Renal pelvis (tissue), 4 donors: ENCODE measurements around the gene USP46. TPM values are rescaled to one million over a fixed set of nuclear protein-coding genes. Genes with fewer than 3 reads are reported as not detected.

Source experiments
- DNase-seq: peaks from one replicate; pipeline ENCODE4 v3.0.0-alpha.2; 2013
- polyA plus RNA-seq, 3 donors: library from polyadenylated mRNA; unstranded; fragments of 120-200 nt; gene quantifications; one replicate each; pipeline ENCODE4 v1.2.1, GENCODE V29; 2013; ENCODE audit not compliant: insufficient read length in 3 of 3

Gene USP46
- polyA plus RNA-seq, 3 donors, result 29.4 to 32.2 (median 30.6) TPM

DNA sequence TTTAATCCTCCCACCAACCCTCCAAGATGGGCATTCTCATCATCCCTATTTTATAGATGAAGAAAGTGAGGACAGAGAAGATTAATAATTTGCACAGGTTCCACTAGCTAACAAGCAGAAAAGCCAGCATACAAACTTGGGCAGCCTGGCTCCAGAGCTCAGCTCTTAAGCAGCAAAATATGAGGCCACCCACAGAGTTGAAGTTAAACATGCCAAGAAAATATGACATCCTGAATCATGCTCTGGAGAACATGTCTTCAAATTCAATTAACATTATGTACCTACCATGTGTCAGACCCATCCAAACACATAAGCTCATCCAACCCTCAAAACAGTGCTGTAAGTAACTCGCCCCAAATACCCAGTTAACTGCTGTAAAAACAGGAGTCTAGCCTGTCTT is 33.9 kb downstream of the USP46 start:
- DNase-seq, result no peak

DNA sequence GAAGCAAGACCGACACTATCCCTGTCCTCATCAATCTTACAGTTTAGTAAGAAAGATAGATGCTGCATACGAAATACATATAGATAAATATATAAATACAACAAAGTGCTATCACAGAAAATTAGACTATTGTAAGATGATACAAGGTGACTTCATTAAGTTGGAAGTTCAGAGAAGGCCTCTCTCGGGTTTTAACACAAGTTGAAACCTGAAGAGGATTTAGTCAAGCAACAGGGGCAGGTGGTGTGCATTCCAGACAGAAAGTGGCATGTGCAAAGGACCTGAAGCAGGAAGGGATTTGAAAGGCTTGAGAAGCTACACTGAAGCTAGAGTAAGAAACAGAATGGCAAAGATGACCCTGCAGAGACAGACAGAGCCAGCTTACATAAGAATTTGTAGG is 36.5 kb downstream of the USP46 start:
- DNase-seq, result no peak

DNA sequence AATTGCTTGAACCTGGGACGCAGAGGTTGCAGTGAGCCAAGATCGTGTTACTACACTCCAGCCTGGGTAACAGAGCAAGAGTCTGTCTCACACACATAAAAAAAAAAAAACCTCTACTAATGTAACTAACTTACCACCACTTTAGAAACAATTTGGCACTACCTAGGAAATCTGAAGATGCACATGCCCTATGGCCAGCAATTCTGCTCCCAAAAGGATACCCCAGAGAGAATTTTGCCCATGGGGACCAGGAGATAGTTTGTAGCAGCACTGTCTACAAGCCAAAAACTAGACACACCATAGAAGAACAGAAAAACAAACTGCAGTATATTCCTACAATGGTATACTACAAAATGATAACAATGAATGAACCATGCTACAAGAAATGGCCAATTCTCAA is 37.5 kb downstream of the USP46 start:
- no peak for DNase-seq

DNA sequence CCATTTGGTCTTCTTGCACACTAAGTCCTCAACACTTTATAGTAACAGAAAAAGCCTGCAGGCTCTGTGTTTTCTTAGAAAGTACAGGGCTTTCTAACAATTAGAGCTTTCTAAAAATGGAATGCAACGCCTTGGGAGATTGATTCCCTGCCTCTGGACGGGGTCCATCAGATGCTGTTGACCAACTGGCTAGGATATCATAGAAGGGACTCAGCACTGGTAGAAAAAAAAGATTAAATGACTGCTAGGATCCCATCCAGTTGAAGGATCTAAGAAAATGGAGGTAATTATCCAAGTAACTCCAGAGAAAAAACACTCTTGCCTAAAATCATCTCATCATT is 39.5 kb downstream of the USP46 start:
- no peak for DNase-seq

DNA sequence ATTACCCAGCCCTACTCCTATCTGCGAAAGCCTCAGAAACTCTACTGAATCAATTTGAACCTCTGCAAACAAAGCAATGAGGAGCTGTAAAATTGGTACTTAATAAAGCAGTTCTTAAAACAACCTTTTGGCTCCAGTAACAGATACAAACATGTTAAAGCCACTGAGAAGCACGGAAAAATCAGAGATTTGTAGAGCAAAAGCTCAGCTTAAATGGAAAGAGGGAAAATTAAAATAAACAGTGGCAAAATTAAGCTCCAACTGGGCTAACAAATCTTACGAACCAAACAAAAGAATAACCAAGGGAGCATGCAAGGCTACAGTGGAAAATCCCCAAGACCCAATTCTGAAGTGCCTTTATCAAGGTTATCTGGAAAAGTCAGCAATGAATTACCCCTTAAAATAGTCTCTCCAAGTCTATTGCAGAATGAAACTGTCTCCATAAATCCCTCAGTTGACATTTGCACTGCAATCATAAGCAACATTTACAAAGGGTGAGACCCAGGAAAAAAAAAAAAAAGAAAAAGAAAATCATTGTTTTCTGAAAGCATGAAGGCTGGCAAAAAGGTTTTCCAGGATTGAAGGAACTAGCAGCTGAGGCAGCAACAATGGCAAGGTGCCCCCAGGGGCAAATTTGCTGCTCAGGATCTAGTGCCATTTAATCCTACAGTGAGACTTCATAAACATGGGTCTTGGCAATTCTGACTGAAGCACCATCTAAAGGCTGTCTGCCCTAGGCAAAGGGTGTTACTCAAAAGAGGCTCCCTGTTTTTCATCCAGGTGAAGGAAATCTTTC is 40.1 kb downstream of the USP46 start:
- DNase-seq, result no peak

DNA sequence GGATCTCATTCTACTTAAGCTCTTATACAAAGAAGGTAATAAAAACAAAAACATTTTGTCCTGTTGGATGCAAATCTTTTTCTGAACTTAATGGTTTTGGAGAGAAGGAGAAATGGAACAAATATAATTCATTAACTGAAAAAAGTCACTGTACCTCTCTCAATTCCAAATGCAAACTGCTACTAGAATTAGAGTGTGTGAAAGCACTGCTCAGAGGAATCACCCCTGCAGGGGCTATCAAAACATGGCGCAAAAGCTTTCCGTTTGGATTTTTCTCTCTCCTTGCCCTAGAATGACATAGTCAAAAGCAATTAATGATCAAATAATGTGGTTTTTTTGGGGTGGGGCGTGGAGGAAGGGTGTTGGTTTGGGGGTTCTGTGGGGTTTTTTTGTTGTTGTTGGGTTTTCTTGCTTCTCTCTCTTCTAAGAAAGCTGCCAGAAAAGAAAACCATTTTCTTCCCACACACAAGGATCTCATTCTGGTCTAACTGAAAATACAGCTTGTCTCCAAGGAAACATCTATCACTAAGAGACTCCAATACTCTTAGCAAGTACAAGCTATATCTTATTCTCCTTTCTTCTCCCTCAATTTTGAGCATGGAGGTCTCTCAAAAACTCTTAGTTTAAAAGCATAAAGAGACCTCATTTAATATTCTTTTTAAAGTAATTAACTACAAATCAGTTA is 41.6 kb downstream of the USP46 start:
- DNase-seq, result no peak

DNA sequence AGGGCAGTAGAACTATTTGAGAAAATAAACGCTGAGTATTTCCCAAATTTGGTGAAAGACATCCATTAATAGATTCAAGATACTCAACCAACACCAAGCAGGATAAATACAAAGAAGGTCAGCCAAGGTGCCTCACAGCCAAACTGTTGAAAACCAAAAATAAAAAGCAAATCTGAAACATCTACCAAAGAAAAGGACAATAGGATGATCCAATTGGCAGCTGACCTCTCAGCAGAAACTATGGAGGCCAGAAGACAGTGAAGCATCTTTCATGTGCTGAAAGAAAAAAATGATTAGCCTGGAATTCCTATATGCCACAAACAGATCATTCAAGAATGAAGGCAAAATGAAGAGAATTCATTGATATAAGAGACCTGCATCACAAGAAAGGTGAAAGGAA is 44.9 kb downstream of the USP46 start:
- DNase-seq, result no peak

DNA sequence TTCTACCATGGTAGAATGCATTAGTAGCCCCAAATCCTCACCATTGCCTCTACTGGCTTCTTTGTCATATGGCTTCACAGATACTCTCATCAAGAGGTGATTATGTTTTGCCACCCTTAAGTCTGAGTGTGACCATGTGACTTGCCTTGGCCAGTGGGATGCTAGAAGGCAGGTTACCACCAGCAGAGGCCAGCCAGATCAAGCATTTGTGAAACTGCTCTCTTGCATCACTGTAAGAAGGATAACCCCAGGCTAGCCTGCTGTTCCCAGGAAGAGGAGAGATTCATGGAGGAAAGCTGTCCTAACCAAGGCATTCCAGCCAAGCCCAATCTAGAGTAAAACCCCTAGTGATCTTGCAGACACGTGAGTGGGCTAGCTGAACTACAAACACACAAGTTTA is 46.8 kb downstream of the USP46 start:
- no peak for DNase-seq

DNA sequence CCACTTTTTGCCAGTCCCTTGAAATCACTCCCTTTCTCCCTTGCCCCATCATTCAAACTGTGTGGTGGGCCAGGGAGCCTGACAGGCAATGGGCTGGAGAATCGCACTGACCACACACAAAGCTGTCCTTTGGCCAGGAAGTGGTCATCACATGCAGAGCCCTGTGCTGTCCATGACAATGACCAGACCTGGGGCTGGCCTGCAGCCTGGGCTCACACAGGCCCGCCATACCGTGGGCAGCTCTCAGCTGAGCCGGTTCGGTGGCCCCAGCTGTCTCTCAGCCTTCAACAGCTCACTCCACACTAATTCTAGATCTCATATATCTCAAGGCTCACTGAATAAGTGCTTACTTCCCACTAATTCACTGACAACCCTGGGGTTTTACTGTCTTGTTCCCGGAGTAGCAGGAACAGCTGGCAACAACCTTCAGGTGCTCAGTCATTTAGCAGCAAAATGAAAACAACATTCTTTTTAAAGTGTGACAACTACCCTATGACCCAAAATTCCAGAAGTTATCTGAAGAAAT is 48.0 kb downstream of the USP46 start:
- no peak for DNase-seq

DNA sequence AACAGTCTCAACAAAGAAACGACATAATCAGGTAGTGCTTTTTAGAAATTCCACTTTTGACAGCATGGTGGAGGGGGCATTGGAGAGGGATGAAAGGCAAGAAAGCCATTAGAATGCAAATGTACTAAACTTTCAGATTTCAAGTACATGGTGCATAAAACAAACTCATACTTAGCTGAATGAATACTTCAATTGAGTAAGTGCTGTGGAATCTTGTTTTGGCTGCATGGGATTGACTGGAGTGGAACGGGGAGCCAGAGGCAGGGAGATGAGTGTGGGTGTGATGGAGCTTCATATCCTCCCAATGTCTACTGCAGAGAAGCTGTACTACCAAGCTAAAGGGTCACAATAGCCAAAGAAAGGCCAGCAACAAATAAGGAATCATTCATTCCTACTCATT is 52.4 kb downstream of the USP46 start:
- no peak for DNase-seq

DNA sequence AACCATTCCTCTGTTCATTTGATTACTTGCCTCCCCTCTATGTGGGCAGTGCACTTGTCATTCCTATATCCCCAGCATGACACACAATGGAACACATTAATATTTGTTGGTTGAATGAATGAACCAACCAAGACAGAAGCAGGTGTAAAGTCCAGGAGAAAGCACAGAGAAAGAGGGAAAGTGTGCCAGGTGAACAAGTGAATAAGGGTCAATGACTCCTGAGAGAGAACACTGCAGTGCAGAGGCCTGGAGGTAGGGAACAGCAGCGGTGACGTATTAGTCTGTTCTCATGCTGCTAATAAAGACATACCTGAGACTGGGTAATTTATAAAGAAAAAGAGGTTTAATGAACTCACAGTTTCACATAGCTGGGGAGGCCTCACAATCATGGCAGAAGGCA is 53.1 kb downstream of the USP46 start:
- DNase-seq, result no peak

DNA sequence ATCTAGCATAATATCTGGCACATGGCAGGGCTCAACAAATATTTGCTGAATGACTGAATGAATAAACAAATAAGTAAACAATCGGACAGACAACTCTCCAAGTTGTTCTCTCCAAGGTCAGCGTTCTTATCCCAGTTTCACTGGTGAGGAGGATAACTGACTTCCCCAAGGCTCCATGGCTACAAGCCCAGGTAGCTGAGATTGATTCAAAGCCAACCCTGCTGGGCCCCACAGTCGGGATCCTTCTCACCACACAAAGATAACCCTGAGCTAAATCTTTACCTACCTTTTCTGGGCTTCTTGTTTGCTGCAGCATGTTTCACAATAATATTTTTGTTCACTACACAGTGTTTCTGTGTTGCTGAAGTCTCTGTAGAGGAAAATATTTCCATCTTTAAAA is 54.9 kb downstream of the USP46 start:
- DNase-seq, result no peak

DNA sequence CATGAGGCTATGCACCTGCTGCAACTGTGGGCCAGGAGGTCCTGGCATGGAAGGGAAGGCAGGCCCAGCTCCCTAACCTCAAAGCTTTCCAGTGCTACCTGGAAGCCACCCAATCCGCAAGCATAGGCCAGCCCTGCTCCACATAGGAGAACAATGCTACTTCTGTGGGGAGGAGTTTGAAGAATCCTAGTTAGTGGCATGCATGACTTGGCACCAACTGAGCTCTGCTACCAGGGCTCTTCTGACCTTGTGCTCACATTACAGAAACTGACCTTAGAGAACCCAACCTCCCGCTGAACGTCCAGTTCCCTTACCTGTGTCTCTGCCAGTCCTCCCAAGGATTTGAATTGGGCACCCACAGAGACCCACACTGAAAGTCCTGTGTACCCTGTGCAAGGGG is 58.8 kb downstream of the USP46 start:
- DNase-seq, result no peak

DNA sequence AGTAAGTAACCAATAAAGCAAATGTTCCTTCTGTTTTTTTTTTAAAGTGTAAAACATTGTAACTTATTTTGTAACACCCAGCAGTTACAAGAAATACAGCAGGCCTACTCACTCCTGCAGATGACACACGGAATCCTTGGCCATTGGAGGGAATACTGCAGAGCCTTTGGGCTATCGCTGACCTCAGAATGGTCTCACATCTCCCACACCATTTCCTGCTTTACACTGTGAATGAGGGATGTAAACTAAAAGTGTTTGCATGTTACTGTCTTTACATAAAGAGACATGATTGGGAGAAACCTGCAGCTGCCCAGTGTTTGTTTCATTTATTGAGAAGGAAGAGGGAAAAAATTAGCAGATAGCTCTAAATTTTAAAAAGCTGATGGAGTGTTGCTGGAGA is 64.1 kb downstream of the USP46 start:
- no peak for DNase-seq

DNA sequence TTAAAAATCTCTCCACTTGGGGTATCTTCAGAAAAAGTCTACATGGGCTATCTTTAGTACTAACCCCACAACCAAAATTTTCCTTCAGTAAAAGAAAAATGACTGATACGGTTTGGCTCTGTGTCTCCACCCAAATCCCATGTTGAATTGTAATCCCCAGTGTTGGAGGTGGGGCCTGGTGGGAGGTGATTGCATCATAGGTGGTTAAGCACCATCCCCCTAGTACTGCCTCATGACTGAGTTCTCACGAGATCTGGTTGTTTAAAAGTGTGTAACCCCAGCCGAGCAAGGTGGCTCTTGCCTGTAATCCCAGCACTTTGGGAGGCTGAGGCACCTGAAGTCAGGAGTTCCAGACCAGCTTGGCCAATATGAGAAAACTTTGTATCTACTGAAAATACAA is 66.8 kb downstream of the USP46 start:
- no peak for DNase-seq

DNA sequence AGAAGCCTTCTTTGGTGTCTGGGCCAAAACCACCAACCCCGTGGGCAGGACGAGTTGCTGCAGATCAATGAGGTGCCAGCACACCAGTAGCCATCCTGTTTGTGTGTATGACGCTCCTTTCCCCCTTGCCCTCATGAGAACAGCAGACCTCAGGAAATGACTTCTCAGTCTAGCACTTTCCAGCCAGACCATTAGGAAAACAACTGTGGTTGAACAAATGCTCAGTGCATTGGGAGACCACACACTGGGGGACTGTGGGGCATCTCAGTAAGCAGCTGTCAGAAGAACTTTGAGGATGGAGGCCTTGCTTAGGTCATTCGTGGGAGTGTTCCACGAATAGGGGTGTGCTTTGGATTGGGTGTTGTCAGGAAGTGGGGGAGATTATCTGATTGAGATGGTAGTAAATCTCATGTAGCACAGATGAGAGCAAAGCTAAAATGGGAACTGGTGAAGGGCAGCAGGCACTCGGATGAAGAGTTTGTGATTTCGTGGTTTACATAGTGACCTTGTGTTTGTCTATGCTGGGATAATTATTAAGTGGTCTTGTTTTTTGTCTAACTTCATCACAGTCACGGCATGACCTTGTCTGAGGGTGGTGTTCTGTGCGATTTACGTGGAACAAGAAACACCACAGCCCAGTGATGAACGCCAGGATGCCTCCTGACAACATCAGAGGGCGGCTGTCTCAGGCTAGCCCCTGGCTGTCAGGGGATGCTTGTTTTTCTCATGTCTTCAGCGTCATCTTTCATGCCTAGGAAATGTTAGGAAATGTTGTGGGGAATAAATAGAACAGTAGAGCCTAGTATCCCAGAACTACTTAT is 70.1 kb downstream of the USP46 start:
- no peak for DNase-seq

DNA sequence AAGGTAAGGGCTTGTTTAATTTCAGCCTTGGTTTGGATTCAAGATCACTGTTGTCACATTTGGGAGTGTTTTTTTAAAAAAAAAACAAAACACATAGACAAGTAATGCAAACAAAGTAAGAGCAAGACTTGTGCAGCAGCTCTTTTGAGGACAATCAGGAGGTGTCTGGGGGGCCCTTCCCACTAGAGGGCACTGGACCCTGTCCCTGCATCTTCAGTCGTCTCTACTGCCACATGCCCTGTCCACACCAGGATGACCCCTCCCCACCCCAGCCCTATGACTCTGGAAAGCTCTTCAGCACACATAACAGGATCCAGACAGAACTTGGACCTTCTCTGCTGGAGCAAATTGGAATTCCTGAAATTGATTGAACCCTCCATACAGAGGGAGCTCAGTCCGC is 71.0 kb downstream of the USP46 start:
- no peak for DNase-seq

DNA sequence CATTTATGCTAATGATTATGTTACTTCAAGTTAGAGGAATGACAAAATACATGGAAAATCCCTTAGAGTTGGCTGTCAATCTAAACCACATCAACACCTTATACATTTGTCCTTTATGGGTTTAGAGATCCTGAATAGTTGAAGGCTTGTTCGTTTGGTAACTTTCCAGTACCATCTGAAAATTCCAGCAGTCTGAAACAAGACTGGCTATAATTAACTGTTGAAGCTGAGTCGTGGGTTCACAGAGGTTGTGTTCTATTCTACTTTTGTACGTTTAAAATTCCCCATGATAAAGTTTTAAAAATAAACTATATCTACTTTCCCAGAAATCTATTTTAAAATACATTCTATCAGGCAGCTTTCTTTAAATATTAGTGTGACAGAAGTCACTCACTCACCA is 73.0 kb downstream of the USP46 start:
- no peak for DNase-seq

DNA sequence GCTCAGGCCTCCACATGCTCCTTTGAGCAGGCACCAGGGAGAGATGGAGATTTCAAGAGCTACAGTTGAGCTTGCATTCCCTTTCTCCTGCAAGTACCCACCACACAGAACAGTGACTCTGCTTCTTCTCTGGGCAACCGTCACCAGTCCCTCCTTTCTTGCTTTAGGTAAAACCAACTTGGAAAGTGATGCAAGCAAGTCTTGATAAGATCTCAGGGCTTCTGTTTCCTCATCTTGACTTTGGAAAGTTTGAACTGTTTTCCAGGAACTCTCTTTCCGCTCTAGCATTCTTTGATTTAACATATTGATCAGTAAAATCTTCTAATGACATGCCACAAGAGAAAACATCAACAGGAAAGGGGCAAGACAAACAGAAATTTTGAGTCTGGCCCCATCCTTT is 73.7 kb downstream of the USP46 start:
- no peak for DNase-seq

DNA sequence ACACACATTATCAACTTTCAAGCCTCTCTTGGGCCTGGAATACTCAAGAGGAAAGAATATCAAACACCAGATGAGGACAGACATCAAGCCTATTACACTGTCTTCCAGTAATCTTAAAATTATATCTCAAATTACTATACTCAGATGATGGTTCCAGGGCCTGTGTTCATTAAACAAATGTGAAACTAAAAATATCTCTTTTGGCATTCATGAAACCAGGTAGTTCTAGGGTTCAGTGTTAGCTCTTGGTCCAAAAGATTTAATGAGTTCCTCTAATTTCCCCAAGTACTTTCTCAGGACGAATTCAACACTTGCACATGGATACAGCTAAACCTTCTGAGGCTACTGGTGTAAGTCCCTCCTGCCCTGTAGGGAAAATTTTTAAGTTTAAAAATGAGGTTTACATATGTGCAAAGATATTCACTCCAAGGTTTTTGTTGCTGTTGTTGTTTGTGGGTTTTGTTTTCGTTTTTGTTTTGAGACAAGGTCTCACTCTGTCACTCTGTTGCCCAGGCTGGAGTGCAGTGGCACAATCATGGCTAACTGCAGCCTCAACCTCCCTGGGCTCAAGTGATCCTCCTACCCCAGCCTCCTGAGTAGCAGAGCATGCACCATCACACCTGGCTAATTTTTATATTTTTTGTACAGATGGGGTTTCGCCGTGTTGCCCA is 79.4 kb downstream of the USP46 start:
- DNase-seq, result no peak

DNA sequence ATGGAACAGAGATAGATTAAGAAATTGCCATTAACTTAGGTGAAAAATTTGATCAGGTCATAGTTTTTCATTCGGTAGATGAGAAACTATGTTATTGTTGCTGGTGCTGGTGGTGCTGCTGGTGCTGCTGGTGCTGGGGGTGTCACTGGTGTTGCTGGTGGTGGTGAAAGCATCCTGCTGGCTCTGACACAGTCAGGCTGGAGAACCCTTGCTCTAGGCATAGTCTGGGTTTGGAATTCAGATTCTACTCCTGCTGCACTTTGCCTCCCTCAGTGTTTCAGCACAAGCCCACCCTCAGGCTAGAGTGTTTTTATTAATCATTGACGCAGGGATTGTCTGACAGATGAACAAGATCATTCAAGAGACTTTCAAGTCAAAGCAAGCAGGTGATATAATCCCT is 80.2 kb downstream of the USP46 start:
- DNase-seq, result no peak

DNA sequence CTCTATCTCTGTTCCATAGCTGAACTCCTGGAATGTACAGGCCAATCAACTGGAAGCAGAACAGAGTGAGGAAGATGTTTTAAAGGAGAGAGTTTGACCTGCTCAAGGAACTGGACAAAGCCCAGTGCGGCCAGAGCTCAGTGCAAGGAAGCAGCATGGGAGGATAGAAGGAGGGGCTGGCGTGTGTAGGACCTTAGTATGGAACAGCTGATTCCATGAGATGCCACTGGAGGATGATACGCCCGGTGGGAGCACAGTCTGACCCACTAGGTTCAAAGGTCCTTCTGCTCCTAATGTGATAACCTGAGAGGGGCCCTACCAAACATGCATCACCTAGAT is 81.5 kb downstream of the USP46 start:
- no peak for DNase-seq
